T-helper 17 cell (primary cell): ENCODE results near the gene ARSB. TPM values are rescaled to one million over a fixed set of nuclear protein-coding genes. Genes with fewer than 3 reads are reported as not detected.
"Not testable (repeated sequence)": the region's sequence is repeated elsewhere in the genome, so short reads cannot be mapped to it uniquely, and the experiment has no call there.

Experiments
- ATAC-seq: fragments of 150-1000 bp; cut with Tn5 transposase; 2 replicates; pipeline ENCODE4 v1.10.0; 2021; ENCODE audit warnings: mild to moderate bottlenecking, moderate library complexity
- DNase-seq, 3 donors: peaks; one replicate each; pipeline versions ENCODE4 v3.0.0 to v3.0.0-alpha.2; 2020 to 2021
- H3K9me3 ChIP-seq: one replicate; pipeline ENCODE4 v1.7.0; 2013; ENCODE audit warnings: low read length, mild to moderate bottlenecking; ENCODE audit not compliant: control insufficient read depth, poor library complexity, severe bottlenecking
- H3K27ac Mint-ChIP-seq: one replicate; pipeline ENCODE4 v1.8.0; 2022; ENCODE audit warnings: mild to moderate bottlenecking, moderate library complexity, mixed read lengths
- H3K27me3 Mint-ChIP-seq: one replicate; pipeline ENCODE4 v1.8.0; 2022; ENCODE audit warnings: mixed read lengths
- H3K36me3 Mint-ChIP-seq: one replicate; pipeline ENCODE4 v1.8.0; 2022; ENCODE audit warnings: low read depth, mixed read lengths
- H3K4me1 Mint-ChIP-seq: one replicate; pipeline ENCODE4 v1.8.0; 2022; ENCODE audit warnings: mild to moderate bottlenecking, mixed read lengths
- H3K4me3 Mint-ChIP-seq: one replicate; pipeline ENCODE4 v1.8.0; 2022; ENCODE audit warnings: mild to moderate bottlenecking, moderate library complexity, mixed read lengths
- total RNA-seq, 4 donors: library from RNA in 2 of 4; stranded (reverse) in 2 of 4; gene quantifications; one replicate each; pipeline ENCODE4 v1.2.3 and lab custom pipeline; 2022 to 2026

ARSB gene
- total RNA-seq, 2 donors from 2014 or later, result 8.3 to 8.6 TPM

- H3K36me3 Mint-ChIP-seq, result no peaks in the 10 kb centered on the region
- H3K27ac Mint-ChIP-seq, result no peak overlapping the region
- no peak overlapping the region for H3K4me3 Mint-ChIP-seq
- no peaks in the 10 kb centered on the region for H3K9me3 ChIP-seq
- no peaks in the 10 kb centered on the region for H3K27me3 Mint-ChIP-seq
- DNase-seq (no peak), ATAC-seq (no peak)
- no peaks in the 10 kb centered on the region for H3K4me1 Mint-ChIP-seq
Measured at GRCh38 chr5:78855026-78855425, 130.1 kb downstream of the ARSB start.

- H3K4me1 Mint-ChIP-seq, H3K36me3 Mint-ChIP-seq, ATAC-seq, H3K27me3 Mint-ChIP-seq, H3K4me3 Mint-ChIP-seq, H3K9me3 ChIP-seq, DNase-seq, H3K27ac Mint-ChIP-seq: not testable (repeated sequence)
Measured at GRCh38 chr5:78851891-78852290, 133.2 kb downstream of the ARSB start.

- H3K27ac Mint-ChIP-seq, result no peak overlapping the region
- no peaks in the 10 kb centered on the region for H3K36me3 Mint-ChIP-seq
- H3K9me3 ChIP-seq, result no peaks in the 10 kb centered on the region
- H3K27me3 Mint-ChIP-seq, result no peaks in the 10 kb centered on the region
- H3K4me1 Mint-ChIP-seq, result no peaks in the 10 kb centered on the region
- DNase-seq (no peak), ATAC-seq (no peak)
- no peak overlapping the region for H3K4me3 Mint-ChIP-seq
Measured at GRCh38 chr5:78845470-78845869, 139.6 kb downstream of the ARSB start.

GRCh38 chr5:78843436-78843835 is 141.7 kb downstream of the ARSB start:
- no peak overlapping the region for H3K27ac Mint-ChIP-seq
- no peaks in the 10 kb centered on the region for H3K4me1 Mint-ChIP-seq
- ATAC-seq (no peak), DNase-seq (no peak)
- no peaks in the 10 kb centered on the region for H3K9me3 ChIP-seq
- H3K4me3 Mint-ChIP-seq, result no peak overlapping the region
- no peaks in the 10 kb centered on the region for H3K36me3 Mint-ChIP-seq
- H3K27me3 Mint-ChIP-seq, result no peaks in the 10 kb centered on the region

GRCh38 chr5:78841767-78842166 is 143.3 kb downstream of the ARSB start:
- DNase-seq (no peak), ATAC-seq (no peak)
- no peaks in the 10 kb centered on the region for H3K9me3 ChIP-seq
- Mint-ChIP-seq H3K4me3 (no peak overlapping the region), H3K27me3 (no peaks in the 10 kb centered on the region), H3K36me3 (peaks cover 3% of the 10 kb centered on the region), H3K27ac (no peak overlapping the region), H3K4me1 (no peaks in the 10 kb centered on the region)

GRCh38 chr5:78838753-78839152 is 146.4 kb downstream of the ARSB start:
- Mint-ChIP-seq H3K36me3 (peaks cover 13% of the 10 kb centered on the region), H3K4me1 (no peaks in the 10 kb centered on the region), H3K27me3 (no peaks in the 10 kb centered on the region), H3K27ac (no peak overlapping the region), H3K4me3 (no peak overlapping the region)
- DNase-seq (no peak), ATAC-seq (no peak)
- H3K9me3 ChIP-seq, result no peaks in the 10 kb centered on the region

GRCh38 chr5:78837836-78838235 is 147.3 kb downstream of the ARSB start:
- ATAC-seq (no peak), DNase-seq (no peak)
- Mint-ChIP-seq H3K36me3 (peaks cover 13% of the 10 kb centered on the region), H3K27ac (no peak overlapping the region), H3K27me3 (no peaks in the 10 kb centered on the region), H3K4me1 (no peaks in the 10 kb centered on the region), H3K4me3 (no peak overlapping the region)
- H3K9me3 ChIP-seq, result no peaks in the 10 kb centered on the region

GRCh38 chr5:78835176-78835575 is 149.9 kb downstream of the ARSB start:
- Mint-ChIP-seq H3K27me3 (no peaks in the 10 kb centered on the region), H3K27ac (no peak overlapping the region), H3K4me3 (no peak overlapping the region), H3K36me3 (peaks cover 16% of the 10 kb centered on the region), H3K4me1 (no peaks in the 10 kb centered on the region)
- no peaks in the 10 kb centered on the region for H3K9me3 ChIP-seq
- no peak for DNase-seq
- no peak for ATAC-seq

GRCh38 chr5:78833284-78833683 is 151.8 kb downstream of the ARSB start:
- Mint-ChIP-seq H3K4me1 (no peaks in the 10 kb centered on the region), H3K36me3 (peaks cover 15% of the 10 kb centered on the region), H3K4me3 (no peak overlapping the region), H3K27me3 (no peaks in the 10 kb centered on the region), H3K27ac (no peak overlapping the region)
- ATAC-seq (no peak), DNase-seq (no peak)
- no peaks in the 10 kb centered on the region for H3K9me3 ChIP-seq

GRCh38 chr5:78830528-78831046 is 154.5 kb downstream of the ARSB start:
- no peak overlapping the region for H3K27ac Mint-ChIP-seq
- ATAC-seq, result no peak
- DNase-seq, result no peak
- no peaks in the 10 kb centered on the region for H3K27me3 Mint-ChIP-seq
- no peaks in the 10 kb centered on the region for H3K4me1 Mint-ChIP-seq
- no peaks in the 10 kb centered on the region for H3K9me3 ChIP-seq
- no peak overlapping the region for H3K4me3 Mint-ChIP-seq
- H3K36me3 Mint-ChIP-seq, result peaks cover 13% of the 10 kb centered on the region

- no peak for ATAC-seq
- Mint-ChIP-seq H3K27ac (no peak overlapping the region), H3K4me1 (no peaks in the 10 kb centered on the region), H3K27me3 (no peaks in the 10 kb centered on the region), H3K4me3 (no peak overlapping the region), H3K36me3 (peaks cover 8% of the 10 kb centered on the region)
- DNase-seq, result no peak
- no peaks in the 10 kb centered on the region for H3K9me3 ChIP-seq
Measured at GRCh38 chr5:78829811-78830527, 155.1 kb downstream of the ARSB start.

- no peak for DNase-seq
- no peak overlapping the region for H3K4me3 Mint-ChIP-seq
- H3K27ac Mint-ChIP-seq, result no peak overlapping the region
- peaks cover 6% of the 10 kb centered on the region for H3K36me3 Mint-ChIP-seq
- ATAC-seq, result no peak
- no peaks in the 10 kb centered on the region for H3K9me3 ChIP-seq
- H3K27me3 Mint-ChIP-seq, result no peaks in the 10 kb centered on the region
- H3K4me1 Mint-ChIP-seq, result no peaks in the 10 kb centered on the region
Measured at GRCh38 chr5:78827725-78828124, 157.4 kb downstream of the ARSB start.

- H3K4me1 Mint-ChIP-seq, result no peaks in the 10 kb centered on the region
- no peak overlapping the region for H3K27ac Mint-ChIP-seq
- H3K4me3 Mint-ChIP-seq, result no peak overlapping the region
- DNase-seq (no peak), ATAC-seq (no peak)
- H3K36me3 Mint-ChIP-seq, result peaks cover 2% of the 10 kb centered on the region
- no peaks in the 10 kb centered on the region for H3K9me3 ChIP-seq
- no peaks in the 10 kb centered on the region for H3K27me3 Mint-ChIP-seq
Measured at GRCh38 chr5:78824831-78825281, 160.3 kb downstream of the ARSB start.

GRCh38 chr5:78823196-78823595 is 161.9 kb downstream of the ARSB start:
- no peaks in the 10 kb centered on the region for H3K9me3 ChIP-seq
- ATAC-seq (no peak), DNase-seq (no peak)
- Mint-ChIP-seq H3K27me3 (no peaks in the 10 kb centered on the region), H3K4me1 (no peaks in the 10 kb centered on the region), H3K36me3 (peaks cover 2% of the 10 kb centered on the region), H3K4me3 (no peak overlapping the region), H3K27ac (no peak overlapping the region)
